Duodenal mucosa (tissue), 2 donors: ENCODE measurements around the gene MORN5.

ENCODE experiments used
- H3K27ac ChIP-seq: one replicate; pipeline ENCODE4 v1.7.0; 2013; ENCODE audit warnings: low read depth, low read length
- H3K27me3 ChIP-seq, 2 donors: one replicate each; pipeline ENCODE4 v1.7.0; 2013; ENCODE audit warnings: low read length in 2 of 2, control low read depth in 1 of 2; ENCODE audit not compliant: insufficient read depth in 2 of 2, control insufficient read depth in 1 of 2
- H3K36me3 ChIP-seq, 2 donors: one replicate each; pipeline ENCODE4 v1.7.0; 2013; ENCODE audit warnings: low read length in 2 of 2, control low read depth in 1 of 2; ENCODE audit not compliant: insufficient read depth in 2 of 2, control insufficient read depth in 1 of 2
- H3K4me1 ChIP-seq, 2 donors: one replicate each; pipeline ENCODE4 v1.7.0; 2013; ENCODE audit warnings: low read length in 2 of 2, control low read depth in 1 of 2; ENCODE audit not compliant: insufficient read depth in 2 of 2, control insufficient read depth in 1 of 2
- H3K4me3 ChIP-seq, 2 donors: one replicate each; pipeline ENCODE4 v1.7.0; 2013; ENCODE audit warnings: low read length in 2 of 2, low read depth in 1 of 2
- H3K9ac ChIP-seq, 2 donors: one replicate each; pipeline ENCODE4 v1.7.0; 2013; ENCODE audit warnings: low read length in 2 of 2, low read depth in 1 of 2
- H3K9me3 ChIP-seq, 2 donors: one replicate each; pipeline ENCODE4 v1.7.0; 2013; ENCODE audit warnings: low read length in 2 of 2, control low read depth in 1 of 2; ENCODE audit not compliant: control insufficient read depth in 1 of 2

Gene MORN5

GRCh38 chr9:122118343-122119165, 41.2 kb upstream of the MORN5 start:
- peaks cover 13% of the 10 kb centered on the region in 2 donors for H3K27me3 ChIP-seq
- H3K9ac ChIP-seq: no peak overlapping the region
- no peaks in the 10 kb centered on the region for H3K36me3 ChIP-seq
- no peak overlapping the region for H3K4me3 ChIP-seq
- H3K9me3 ChIP-seq: no peaks in the 10 kb centered on the region
- no peak overlapping the region for H3K27ac ChIP-seq
- no peaks in the 10 kb centered on the region for H3K4me1 ChIP-seq

GRCh38 chr9:122119166-122119521, 40.6 kb upstream of the MORN5 start:
- no peaks in the 10 kb centered on the region for H3K4me1 ChIP-seq
- no peak overlapping the region for H3K27ac ChIP-seq
- no peaks in the 10 kb centered on the region for H3K36me3 ChIP-seq
- no peak overlapping the region for H3K4me3 ChIP-seq
- no peak overlapping the region for H3K9ac ChIP-seq
- no peaks in the 10 kb centered on the region for H3K9me3 ChIP-seq
- H3K27me3 ChIP-seq: peaks cover 11 to 13% of the 10 kb centered on the region in 2 donors

GRCh38 chr9:122119721-122120120, 40.0 kb upstream of the MORN5 start:
- Histone ChIP-seq H3K9me3 (no peaks in the 10 kb centered on the region), H3K9ac (no peak overlapping the region), H3K27ac (no peak overlapping the region), H3K4me1 (no peaks in the 10 kb centered on the region), H3K27me3 (peaks cover 14 to 17% of the 10 kb centered on the region in 2 donors), H3K36me3 (no peaks in the 10 kb centered on the region), H3K4me3 (no peak overlapping the region)

GRCh38 chr9:122120316-122121071, 39.2 kb upstream of the MORN5 start:
- Histone ChIP-seq H3K27ac (no peak overlapping the region), H3K4me1 (peaks cover 0 to 3% of the 10 kb centered on the region in 2 donors), H3K27me3 (peaks cover 15 to 17% of the 10 kb centered on the region in 2 donors), H3K9ac (no peak overlapping the region), H3K9me3 (no peaks in the 10 kb centered on the region), H3K36me3 (no peaks in the 10 kb centered on the region), H3K4me3 (no peak overlapping the region)

- H3K9me3 ChIP-seq: no peaks in the 10 kb centered on the region
- H3K4me1 ChIP-seq: peaks cover 4 to 12% of the 10 kb centered on the region in 2 donors
- H3K36me3 ChIP-seq: no peaks in the 10 kb centered on the region
- peaks cover 21 to 22% of the 10 kb centered on the region in 2 donors for H3K27me3 ChIP-seq
- H3K4me3 ChIP-seq: no peak overlapping the region
- H3K9ac ChIP-seq: no peak overlapping the region
- no peak overlapping the region for H3K27ac ChIP-seq
Observed at GRCh38 chr9:122121391-122121790, 38.3 kb upstream of the MORN5 start.

- Histone ChIP-seq H3K9ac (no peak overlapping the region), H3K9me3 (no peaks in the 10 kb centered on the region), H3K36me3 (no peaks in the 10 kb centered on the region), H3K4me3 (no peak overlapping the region), H3K4me1 (peaks cover 4 to 14% of the 10 kb centered on the region in 2 donors), H3K27me3 (peaks cover 21 to 26% of the 10 kb centered on the region in 2 donors), H3K27ac (no peak overlapping the region)
Observed at GRCh38 chr9:122121931-122122330, 37.8 kb upstream of the MORN5 start.

- H3K9ac ChIP-seq: no peak overlapping the region
- H3K27ac ChIP-seq: no peak overlapping the region
- no peaks in the 10 kb centered on the region for H3K9me3 ChIP-seq
- peaks cover 25 to 32% of the 10 kb centered on the region in 2 donors for H3K27me3 ChIP-seq
- no peaks in the 10 kb centered on the region for H3K36me3 ChIP-seq
- no peak overlapping the region for H3K4me3 ChIP-seq
- peaks cover 4 to 14% of the 10 kb centered on the region in 2 donors for H3K4me1 ChIP-seq
Observed at GRCh38 chr9:122122468-122122867, 37.2 kb upstream of the MORN5 start.

GRCh38 chr9:122122903-122123632, 36.6 kb upstream of the MORN5 start:
- H3K4me1 ChIP-seq: peaks cover 4 to 14% of the 10 kb centered on the region in 2 donors

GRCh38 chr9:122124048-122124447, 35.7 kb upstream of the MORN5 start:
- peaks cover 25 to 34% of the 10 kb centered on the region in 2 donors for H3K27me3 ChIP-seq
- H3K9ac ChIP-seq: no peak overlapping the region
- no peaks in the 10 kb centered on the region for H3K36me3 ChIP-seq
- no peaks in the 10 kb centered on the region for H3K9me3 ChIP-seq
- H3K4me1 ChIP-seq: peaks cover 4 to 14% of the 10 kb centered on the region in 2 donors
- no peak overlapping the region for H3K4me3 ChIP-seq
- H3K27ac ChIP-seq: no peak overlapping the region

More at GRCh38 chr9:122122903-122123632, 36.6 kb upstream of the MORN5 start:
- Histone ChIP-seq H3K36me3 (no peaks in the 10 kb centered on the region), H3K9me3 (no peaks in the 10 kb centered on the region), H3K27ac (no peak overlapping the region), H3K9ac (no peak overlapping the region), H3K4me3 (no peak overlapping the region), H3K27me3 (peaks cover 25 to 34% of the 10 kb centered on the region in 2 donors)

- H3K9me3 ChIP-seq: no peaks in the 10 kb centered on the region
- H3K36me3 ChIP-seq: no peaks in the 10 kb centered on the region
- H3K27ac ChIP-seq: no peak overlapping the region
- peaks cover 4 to 14% of the 10 kb centered on the region in 2 donors for H3K4me1 ChIP-seq
- no peak overlapping the region for H3K4me3 ChIP-seq
- no peak overlapping the region for H3K9ac ChIP-seq
- H3K27me3 ChIP-seq: peaks cover 25 to 34% of the 10 kb centered on the region in 2 donors
Observed at GRCh38 chr9:122124528-122124927, 35.2 kb upstream of the MORN5 start.
